CD4-positive, alpha-beta T cell treated with Interleukin-2 at 100 ng/mL for 4 hours (primary cell): ENCODE data around the gene LRIG1.
A peak's percentile ranks its signal among the peaks of the same experiment; 100 is the strongest.

ENCODE experiments used
- DNase-seq: peaks from one replicate; pipeline ENCODE4 v3.0.0-alpha.2; 2020; ENCODE audit warnings: low spot score

The LRIG1 gene

GRCh38 chr3:66506154-66506553 lies 5.3 kb upstream of the LRIG1 start:
- DNase-seq = no peak

DNA sequence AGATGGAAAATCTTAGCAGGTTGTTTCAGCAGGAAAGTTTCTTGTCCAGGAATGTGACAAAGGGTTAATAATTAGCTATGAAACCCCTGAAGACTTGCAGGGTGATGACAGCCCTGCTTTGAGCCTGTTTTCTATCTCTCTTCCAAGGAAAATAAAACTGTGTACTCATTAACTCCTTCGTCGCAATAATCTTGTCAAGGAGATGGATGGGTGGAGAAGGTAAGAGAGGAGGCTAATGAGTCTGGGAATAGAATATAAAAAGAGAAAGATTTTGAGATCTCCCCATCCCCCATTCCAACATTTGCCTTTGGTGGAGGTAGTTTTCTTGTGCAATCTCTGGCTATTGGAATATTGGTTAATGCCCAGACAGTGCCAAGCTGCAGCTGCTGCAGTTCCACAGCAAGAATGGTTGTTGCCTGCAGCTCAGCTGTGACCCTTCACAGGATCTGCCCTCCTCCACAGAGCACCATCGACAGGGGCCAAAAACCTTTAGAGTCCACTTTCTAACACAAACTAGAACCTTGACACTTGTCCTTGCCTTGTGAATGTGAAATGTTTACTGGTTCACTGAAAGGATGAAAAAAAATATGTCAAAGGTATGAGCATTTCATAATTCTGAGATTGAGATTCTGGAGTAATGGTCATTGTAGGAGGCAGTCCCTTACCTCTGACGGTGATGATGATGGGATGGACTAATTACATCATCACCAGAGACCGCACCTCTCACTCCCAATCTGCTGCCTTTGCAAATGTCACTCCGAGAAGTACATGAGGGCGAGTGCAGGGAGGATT lies 4.2 kb upstream of the LRIG1 start:
- no peak for DNase-seq

DNA sequence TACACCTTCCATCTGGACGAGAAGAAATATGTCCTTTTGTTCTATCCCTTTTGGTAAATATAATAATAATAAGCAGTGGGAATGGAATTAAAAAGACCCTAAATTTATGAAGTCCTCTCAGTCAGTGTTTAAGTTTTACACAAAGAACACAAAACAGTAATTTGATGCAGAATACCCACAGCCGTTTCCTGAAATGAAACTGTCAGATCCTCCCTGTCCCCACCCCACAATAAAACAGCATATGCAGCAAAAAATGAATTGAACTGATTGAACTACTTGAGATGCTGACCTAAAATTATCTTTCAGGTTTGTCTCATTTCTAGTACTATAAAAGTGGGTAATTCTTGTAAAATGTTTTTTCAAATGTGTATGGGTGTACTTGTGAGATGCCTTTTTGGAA lies 2.2 kb upstream of the LRIG1 start:
- no peak for DNase-seq

GRCh38 chr3:66502245-66502874 lies 1.5 kb upstream of the LRIG1 start:
- DNase-seq = no peak

GRCh38 chr3:66501483-66502244 lies 842 bp upstream of the LRIG1 start:
- DNase-seq = no peak

DNA sequence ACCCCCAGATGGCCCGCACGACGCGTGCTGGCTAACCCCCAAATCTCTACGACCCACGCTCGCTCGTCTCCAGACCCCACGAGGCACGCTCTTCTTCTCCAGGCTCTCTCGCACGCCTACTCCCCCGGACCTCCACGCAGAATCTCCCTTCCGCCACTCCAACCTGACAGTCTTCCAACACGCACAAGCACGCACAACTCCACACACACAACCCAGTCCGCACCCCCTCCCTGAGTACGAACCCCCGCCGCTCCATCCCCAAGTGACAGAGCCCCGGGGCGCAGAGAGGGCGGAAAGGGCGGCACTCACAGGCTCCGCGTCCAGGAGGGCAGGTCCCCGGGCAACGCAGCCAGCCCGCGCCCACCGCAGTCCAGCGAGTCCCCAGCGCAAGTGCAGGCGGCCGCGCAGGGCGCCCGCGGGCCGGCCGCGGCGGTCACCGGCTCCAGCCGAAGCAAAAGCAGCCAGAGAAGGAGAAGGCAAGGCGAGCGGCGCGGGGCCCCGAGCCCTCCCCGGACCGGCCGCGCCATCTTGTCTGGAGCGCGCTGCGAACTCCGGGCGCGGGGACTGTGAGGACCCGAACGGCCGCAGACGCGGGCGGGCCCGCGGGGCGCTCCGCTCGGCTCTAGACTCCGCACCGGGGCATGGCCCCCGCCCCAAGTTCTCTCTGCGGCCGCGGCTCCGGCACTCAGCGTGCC lies 794 bp downstream of the LRIG1 start:
- no peak for DNase-seq

GRCh38 chr3:66498687-66499621 lies 1.9 kb downstream of the LRIG1 start:
- no peak for DNase-seq

DNA sequence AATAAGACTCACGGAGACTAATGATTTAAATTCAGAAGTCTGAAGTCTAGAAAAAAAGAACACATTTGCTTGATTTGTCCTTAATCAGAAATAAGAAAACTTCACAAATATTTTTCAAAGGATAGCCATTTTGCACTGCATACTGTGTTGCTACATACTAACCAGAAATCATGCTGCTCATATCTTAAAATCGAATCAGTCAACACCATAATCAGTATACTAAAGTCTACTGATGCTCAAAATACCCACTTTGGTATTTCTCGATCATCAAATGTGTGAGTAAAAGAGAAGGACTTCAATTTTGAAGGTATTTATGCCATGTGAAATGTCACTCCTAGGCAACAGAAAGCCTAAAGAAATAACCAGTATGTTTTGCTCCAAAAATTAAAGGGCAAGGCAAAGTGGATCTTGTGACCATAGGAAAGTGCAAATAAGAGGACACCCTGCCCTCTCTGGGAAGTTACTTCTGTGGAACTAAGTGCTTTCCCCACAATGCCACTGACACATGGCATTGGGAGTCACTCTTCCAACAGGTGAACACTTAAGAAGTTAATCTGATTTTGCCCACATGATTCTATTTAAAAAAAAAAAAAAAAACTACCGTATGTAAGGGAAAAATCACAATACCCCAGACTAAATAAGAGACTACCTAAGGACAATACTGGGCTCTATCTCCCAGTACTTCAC lies 2.7 kb downstream of the LRIG1 start:
- no peak for DNase-seq

DNA sequence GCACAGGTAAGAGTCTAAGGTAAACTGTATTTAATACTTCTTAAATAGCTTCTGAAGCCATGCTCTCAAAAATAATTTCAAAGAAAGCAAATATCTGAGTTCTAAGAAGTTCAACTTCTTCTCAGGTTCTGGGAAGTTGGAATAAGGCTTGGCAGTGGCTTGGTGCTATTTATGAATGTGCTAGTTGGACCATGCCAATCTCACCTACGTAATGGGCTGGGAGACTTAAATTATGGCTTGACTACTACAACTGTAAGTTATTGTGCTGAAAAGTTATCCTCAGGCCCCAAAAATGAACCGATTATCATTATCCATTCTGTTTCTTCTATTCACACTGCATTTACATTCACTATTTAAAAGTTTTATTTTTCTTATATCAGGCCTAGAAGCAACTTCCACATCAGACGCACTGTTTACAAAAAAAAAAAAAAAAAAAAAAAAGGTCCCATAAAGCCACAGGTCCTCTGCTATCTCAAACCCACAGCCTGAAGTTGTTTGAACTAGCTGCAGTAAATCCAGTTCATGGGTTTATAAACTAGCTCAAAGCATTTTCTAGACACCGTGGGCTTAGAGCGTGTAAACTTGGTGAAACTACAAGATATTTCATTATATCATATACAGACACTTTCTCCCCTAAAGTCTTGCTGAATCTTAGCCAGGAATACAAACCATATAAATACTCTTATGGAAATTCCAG lies 3.4 kb downstream of the LRIG1 start:
- DNase-seq = no peak

DNA sequence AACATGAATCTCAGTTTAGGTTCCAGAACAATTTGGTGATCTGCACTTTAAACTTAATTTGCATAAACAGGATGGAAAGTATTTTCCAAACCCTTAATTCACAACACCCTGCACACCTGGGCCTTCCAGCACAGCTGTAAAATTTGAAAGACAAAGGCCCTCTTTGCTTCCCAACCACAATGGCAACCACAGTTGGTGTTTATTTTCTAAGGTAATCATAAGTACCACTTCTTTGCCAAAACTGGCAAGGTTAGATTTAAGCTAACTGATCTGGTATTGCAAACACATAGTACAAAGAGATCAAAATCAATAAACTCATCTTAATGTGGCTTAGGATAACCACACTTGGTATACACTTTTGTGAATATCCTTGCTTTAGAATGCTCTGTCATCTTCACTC lies 4.1 kb downstream of the LRIG1 start:
- DNase-seq = no peak

DNA sequence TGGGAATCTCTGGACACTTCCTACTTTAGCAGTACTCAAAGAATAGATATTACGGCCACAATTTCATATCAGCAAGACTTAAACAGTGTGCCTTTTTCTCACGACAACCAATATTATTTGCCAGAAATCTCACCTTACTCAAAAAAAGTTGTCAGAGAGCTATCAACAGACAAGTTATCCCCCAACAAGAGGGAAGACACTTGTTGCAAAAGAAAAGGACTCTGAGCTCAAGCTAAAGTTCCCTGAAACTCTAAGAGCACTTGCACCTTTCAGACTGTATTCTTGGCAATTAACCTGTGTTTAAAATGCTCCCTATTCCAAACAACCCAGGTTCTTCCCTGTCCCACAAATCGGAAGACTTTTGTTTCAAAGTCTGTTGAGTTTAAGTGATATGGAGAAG lies 4.5 kb downstream of the LRIG1 start:
- no peak for DNase-seq

GRCh38 chr3:66495668-66496045 lies 5.2 kb downstream of the LRIG1 start:
- no peak for DNase-seq

- DNase-seq = no peak
These were observed 5.7 kb downstream of the LRIG1 start for GRCh38 chr3:66494959-66495667.

DNA sequence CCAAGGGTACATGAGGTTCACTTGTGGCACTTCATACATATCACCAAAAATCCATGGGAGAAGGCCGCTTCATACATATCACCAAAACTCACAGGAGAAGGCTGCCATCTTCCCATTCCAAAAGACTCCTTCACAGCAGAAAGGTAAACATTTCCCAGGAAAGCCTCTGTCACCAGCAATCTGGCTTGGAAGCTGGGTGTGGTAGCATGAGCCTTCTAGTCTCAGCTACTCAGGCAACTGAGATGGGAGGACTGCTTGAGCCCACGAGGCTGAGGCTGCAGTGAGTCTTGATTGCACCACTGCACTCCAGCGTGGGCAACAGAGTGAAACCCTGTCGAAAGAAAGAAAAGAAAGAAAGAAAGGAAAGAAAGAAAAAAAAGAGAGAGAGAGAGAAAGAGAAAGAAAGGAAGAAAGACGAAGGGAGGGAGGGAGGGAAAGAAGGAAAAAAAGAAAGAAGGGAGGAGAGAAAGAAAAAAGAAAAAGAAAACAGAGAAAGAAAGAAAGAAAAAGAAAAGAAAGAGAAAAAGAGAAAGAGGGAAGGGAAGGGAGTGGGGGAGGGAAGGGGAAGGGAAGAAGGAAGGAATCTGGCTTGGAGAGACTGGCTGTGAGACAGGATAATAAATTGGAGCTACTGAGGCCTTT lies 7.2 kb downstream of the LRIG1 start:
- no peak for DNase-seq

- no peak for DNase-seq
These were observed 8.2 kb downstream of the LRIG1 start for GRCh38 chr3:66492672-66493071.

GRCh38 chr3:66492071-66492470 lies 8.8 kb downstream of the LRIG1 start:
- no peak for DNase-seq

- no peak for DNase-seq
These were observed 9.8 kb downstream of the LRIG1 start for GRCh38 chr3:66490984-66491383.

DNA sequence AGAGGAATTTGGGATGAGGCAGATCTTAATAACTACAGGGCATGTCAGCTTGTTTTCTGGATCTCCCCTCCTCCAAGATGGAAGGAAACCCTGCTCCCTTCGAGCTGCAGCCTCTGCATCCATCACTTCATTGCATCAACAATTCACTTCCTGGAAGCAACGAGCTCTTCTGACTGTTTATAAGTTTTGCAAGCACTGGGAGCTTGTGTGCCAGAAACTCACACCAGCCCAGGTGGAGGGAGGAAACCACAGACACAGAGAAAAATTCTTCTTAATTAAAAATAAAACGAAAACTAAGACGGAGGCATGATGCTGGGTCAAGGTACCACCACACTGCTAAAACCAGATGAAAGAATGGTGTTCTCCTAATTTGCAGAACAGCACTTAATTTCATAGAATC lies 10.6 kb downstream of the LRIG1 start:
- DNase-seq = peak; percentile 61

DNA sequence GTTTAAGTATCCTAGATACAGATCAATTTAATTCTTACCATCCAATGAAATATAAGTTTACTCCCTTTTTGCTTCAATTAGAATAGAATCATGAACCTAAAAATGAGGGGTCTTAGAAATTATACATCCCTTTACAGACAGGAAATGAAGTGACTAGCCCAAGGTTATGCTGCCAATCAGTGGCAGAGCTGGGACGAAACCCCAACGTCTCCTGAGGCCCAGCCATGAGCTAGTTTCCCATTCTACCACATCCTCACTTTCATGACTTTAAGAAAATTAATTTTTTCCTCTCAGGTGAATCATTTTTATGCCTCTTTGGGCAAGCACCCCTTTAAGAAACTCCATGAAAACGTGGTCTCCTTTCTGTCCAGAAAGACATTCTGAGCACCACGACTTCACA lies 11.2 kb downstream of the LRIG1 start:
- DNase-seq = no peak
